Measurements from ENCODE around the gene TRAF3IP1.

The TRAF3IP1 gene

DNA sequence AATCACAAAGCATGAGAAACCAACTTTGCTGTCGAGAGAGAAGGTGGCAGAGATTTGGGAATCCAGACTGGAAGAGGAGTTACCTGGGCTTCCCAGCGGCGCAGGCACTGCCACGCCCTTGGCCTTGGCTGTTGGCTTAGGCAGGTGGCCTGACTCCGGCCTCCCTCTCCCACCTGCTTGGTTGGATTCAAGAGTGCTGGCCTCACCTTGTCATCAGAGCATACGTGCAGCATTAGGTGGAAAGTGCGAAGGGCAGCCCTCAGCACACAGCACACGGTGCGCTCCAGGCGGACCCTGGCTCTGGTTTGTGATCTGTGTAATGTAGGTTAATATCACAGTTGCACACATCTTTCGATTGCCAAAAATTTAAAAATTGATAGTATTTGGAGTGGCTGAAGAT is 87.2 kb downstream of the TRAF3IP1 start:
- Histone ChIP-seq H3K27me3 (ENCODE audit: insufficient read depth, low read length) (no peaks in the 10 kb centered on the region), H3K9me3 (ENCODE audit: insufficient read depth, low read depth, low read length) (no peaks in the 10 kb centered on the region), H3K27ac (ENCODE audit: low read length) (no peak overlapping the region), H3K4me3 (ENCODE audit: low read length) (no peak overlapping the region), H3K9ac (ENCODE audit: low read depth, low read length) (no peak overlapping the region), H3K4me1 (ENCODE audit: insufficient read depth, low read length) (no peaks in the 10 kb centered on the region), H3K36me3 (ENCODE audit: insufficient read depth, low read depth, low read length) (no peaks in the 10 kb centered on the region)

DNA sequence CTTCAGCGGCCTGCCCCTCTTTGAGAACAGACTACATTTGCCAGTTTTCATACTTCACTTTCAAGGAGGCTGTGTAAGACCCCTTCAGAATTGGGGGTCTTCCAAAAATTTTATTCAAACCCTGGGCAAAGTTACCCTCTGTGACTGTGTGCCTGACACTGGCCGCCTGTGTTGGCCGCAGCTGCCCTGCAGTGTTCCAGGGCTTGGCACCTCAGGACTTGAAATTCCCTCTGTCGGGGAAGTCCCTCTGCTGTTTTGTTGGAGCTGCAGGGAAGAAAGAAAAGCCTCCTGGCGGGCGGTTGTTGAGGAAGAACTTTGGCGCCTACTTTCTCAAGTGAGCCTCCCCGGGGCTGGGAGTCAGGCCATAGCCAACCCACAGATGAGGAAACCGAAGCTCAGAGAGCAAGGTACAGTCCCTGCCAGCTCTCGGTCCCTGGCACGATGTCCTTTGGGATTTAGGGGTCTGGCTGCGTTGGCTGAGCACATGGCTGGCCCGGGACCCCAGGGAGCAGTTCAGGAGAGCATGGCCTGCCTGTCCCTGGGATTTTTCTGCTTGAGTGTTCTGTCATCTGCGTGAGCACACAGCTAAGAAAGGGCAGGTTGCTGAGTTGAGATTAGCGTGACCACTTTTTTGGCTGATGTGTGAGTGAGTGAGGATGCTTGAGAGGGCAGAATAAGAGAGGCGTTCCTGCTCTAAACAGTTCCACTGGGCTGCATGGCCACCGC is 88.5 kb downstream of the TRAF3IP1 start:
- H3K27ac ChIP-seq (ENCODE audit: low read length): no peak overlapping the region

DNA sequence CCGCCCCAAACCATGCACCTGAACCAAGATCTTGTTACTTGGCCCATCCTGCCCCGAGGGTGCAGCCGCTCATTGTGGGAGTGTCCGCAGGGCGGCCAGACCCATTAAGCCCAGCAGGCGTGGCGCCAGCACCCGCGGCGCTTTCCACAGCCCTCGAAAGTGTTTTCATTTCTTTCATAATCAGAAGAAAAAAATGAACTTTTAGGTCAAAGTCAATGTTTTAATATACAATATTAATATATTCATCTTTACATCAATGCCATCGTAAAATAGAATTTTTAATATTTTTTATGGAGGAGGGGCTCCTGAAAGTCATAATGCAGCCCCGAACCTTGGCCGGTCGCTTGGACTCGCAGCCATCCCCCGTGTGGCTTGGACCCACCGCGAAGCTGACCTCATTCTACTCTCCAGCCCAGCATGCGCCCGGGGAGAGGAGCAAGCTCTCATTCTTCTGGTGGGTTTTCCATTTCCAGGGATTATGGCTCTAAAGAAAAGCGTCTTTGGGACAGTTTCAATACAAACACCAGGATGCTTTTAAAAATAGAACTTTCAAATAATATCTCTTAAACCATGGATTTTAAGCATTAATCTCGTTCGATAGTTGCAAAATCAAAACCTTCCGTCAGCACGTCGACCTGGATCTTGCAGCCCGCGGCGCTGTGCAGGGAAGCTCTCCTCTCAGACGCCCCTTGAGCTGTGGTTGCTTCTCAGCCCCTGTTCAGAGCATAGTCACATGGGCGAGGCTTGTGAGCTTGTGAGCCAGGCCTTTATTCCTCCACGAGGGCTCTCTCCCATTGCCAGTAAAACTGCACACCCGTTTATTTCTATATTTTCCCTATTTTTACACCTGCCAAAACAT is 89.3 kb downstream of the TRAF3IP1 start:
- H3K4me1 ChIP-seq (ENCODE audit: insufficient read depth, low read length): no peaks in the 10 kb centered on the region
- H3K27me3 ChIP-seq (ENCODE audit: insufficient read depth, low read length): no peaks in the 10 kb centered on the region
- no peak overlapping the region for H3K9ac ChIP-seq (ENCODE audit: low read depth, low read length)
- no peak overlapping the region for H3K27ac ChIP-seq (ENCODE audit: low read length)
- H3K4me3 ChIP-seq (ENCODE audit: low read length): no peak overlapping the region
- no peaks in the 10 kb centered on the region for H3K36me3 ChIP-seq (ENCODE audit: insufficient read depth, low read depth, low read length)
- H3K9me3 ChIP-seq (ENCODE audit: insufficient read depth, low read depth, low read length): no peaks in the 10 kb centered on the region

More for the DNA sequence above, 88.5 kb downstream of the TRAF3IP1 start:
- Histone ChIP-seq H3K27me3 (ENCODE audit: insufficient read depth, low read length) (no peaks in the 10 kb centered on the region), H3K9me3 (ENCODE audit: insufficient read depth, low read depth, low read length) (no peaks in the 10 kb centered on the region), H3K36me3 (ENCODE audit: insufficient read depth, low read depth, low read length) (no peaks in the 10 kb centered on the region), H3K4me1 (ENCODE audit: insufficient read depth, low read length) (no peaks in the 10 kb centered on the region), H3K9ac (ENCODE audit: low read depth, low read length) (no peak overlapping the region), H3K4me3 (ENCODE audit: low read length) (no peak overlapping the region)

GRCh38 chr2:238412067-238412767 is 91.9 kb downstream of the TRAF3IP1 start:
- Histone ChIP-seq H3K9ac (ENCODE audit: low read depth, low read length) (no peak overlapping the region), H3K36me3 (ENCODE audit: insufficient read depth, low read depth, low read length) (no peaks in the 10 kb centered on the region), H3K4me3 (ENCODE audit: low read length) (no peak overlapping the region), H3K9me3 (ENCODE audit: insufficient read depth, low read depth, low read length) (peaks cover 7% of the 10 kb centered on the region; the same call in 1 of the 2 replicates), H3K4me1 (ENCODE audit: insufficient read depth, low read length) (no peaks in the 10 kb centered on the region), H3K27ac (ENCODE audit: low read length) (no peak overlapping the region), H3K27me3 (ENCODE audit: insufficient read depth, low read length) (no peaks in the 10 kb centered on the region)

DNA sequence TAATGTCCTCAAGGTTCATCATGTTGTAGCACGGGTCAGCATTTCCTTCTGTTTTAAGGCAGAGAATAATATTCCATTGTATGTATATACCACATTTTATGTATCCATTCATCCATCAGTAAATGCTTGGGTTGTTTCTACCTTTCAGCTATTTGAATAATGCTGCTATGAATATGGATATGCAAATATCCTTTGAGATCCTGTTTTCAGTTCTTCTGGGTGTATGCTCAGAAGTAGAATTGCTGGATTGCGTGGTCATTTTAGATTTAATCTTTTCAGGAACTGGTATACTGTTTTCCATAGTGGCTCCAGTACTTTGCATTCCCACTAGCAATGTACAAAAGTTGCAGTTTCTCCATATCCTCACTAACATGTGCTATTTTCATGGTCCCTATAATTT is 93.0 kb downstream of the TRAF3IP1 start:
- Histone ChIP-seq H3K27ac (ENCODE audit: low read length) (no peak overlapping the region), H3K27me3 (ENCODE audit: insufficient read depth, low read length) (no peaks in the 10 kb centered on the region), H3K4me3 (ENCODE audit: low read length) (no peak overlapping the region), H3K9ac (ENCODE audit: low read depth, low read length) (no peak overlapping the region), H3K4me1 (ENCODE audit: insufficient read depth, low read length) (no peaks in the 10 kb centered on the region), H3K36me3 (ENCODE audit: insufficient read depth, low read depth, low read length) (no peaks in the 10 kb centered on the region), H3K9me3 (ENCODE audit: insufficient read depth, low read depth, low read length) (peaks cover 7% of the 10 kb centered on the region; the same call in 1 of the 2 replicates)

DNA sequence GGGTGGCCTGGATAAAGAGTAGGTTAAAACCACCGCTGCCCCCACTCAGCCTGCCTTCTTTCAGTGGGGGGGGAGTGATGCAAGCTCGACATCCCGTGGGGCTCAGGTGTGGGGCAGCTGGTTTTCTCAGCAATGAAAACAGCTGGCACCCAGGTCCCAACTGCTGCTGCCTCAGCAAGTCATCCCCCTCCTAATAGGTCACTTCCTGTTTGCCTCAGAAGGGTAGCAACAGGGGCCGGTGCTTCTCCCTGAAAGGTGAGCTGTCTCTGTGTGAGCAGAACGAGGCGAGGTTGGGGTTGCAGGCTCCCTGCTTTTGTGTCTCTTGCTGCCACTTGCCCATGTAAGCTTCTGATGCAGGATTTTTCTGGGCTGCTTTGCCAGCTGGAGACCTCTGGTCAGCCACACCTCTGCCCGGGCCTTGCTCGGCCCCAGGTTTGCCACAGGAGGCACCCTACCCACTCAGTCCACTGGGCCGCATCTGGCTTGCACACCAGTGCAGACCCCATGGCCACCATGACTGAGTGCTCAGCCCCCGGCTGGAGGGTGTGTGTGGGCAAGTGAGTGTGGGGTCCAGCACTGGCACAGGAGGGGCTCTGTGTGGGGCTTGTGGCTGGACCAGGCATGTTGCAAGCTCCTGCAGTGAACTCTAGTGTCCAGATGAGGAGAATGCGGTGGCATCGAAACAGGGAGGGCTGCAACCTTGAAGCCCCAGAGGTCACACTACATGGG is 94.9 kb downstream of the TRAF3IP1 start:
- H3K9me3 ChIP-seq (ENCODE audit: insufficient read depth, low read depth, low read length): peaks cover 7% of the 10 kb centered on the region; the same call in 1 of the 2 replicates
- H3K27me3 ChIP-seq (ENCODE audit: insufficient read depth, low read length): no peaks in the 10 kb centered on the region
- no peak overlapping the region for H3K9ac ChIP-seq (ENCODE audit: low read depth, low read length)
- no peaks in the 10 kb centered on the region for H3K36me3 ChIP-seq (ENCODE audit: insufficient read depth, low read depth, low read length)
- peaks cover under 1% of the 10 kb centered on the region; the same call in 1 of the 2 replicates for H3K4me1 ChIP-seq (ENCODE audit: insufficient read depth, low read length)
- no peak overlapping the region for H3K4me3 ChIP-seq (ENCODE audit: low read length)
- H3K27ac ChIP-seq (ENCODE audit: low read length): no peak overlapping the region

DNA sequence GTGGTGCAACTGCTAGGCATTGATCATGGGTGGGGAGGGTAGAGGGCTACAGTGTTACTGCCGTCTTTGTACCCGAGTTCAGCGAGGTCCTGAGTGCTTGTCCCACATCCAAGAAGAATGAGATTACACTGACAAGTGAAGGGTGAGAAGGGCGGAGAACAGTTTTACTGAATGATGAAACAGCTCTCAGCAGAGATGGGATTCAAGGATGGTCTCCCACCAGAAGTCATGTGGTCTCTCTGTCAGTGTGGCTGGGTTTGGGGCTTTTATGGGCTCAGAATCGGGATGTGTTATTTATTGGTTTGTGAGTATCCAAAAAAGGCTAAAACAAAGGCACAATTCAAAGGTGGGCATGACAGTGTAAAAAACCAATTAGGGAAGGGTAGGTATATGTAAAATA is 95.6 kb downstream of the TRAF3IP1 start:
- Histone ChIP-seq H3K4me3 (ENCODE audit: low read length) (no peak overlapping the region), H3K9ac (ENCODE audit: low read depth, low read length) (no peak overlapping the region), H3K9me3 (ENCODE audit: insufficient read depth, low read depth, low read length) (peaks cover 7% of the 10 kb centered on the region; the same call in 1 of the 2 replicates), H3K27ac (ENCODE audit: low read length) (no peak overlapping the region), H3K27me3 (ENCODE audit: insufficient read depth, low read length) (no peaks in the 10 kb centered on the region), H3K36me3 (ENCODE audit: insufficient read depth, low read depth, low read length) (no peaks in the 10 kb centered on the region), H3K4me1 (ENCODE audit: insufficient read depth, low read length) (peaks cover 8% of the 10 kb centered on the region; the same call in 1 of the 2 replicates)

DNA sequence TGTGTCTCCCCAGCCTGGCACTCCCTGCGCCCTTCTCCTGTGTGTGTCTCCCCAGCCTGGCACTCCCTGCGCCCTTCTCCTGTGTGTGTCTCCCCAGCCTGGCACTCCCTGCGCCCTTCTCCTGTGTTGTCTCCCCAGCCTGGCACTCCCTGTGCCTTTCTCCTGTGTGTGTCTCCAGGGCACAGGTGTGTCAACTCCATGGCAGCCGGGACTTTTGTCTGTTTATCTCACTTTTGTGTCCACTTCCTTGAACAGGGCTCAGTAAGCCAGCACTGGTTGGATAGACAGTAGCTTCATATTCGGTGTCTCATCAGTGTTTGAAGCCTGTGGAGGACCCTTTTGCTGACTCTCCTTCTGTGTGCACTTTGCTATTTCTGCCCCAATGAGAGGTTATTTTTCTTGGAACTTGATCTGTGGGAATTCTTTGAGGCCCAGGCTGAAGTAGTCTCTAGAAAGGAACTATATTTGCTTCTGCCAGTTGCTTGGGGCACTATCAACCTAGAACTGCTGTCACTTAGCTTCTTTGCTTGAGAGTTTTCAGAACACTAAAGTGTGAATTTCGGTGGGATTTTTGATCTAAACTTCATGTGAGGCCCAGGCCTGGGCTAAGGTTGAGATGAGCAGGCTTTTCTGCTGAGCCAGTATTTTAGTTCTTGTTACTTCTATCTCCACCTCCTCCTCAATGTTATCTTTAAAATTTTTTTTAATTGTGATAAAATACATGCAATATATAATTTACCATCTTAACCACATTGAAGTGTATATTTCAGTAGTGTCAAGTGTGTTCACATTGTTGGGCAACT is 98.1 kb downstream of the TRAF3IP1 start:
- peaks cover 18% of the 10 kb centered on the region; the same call in 1 of the 2 replicates for H3K4me1 ChIP-seq (ENCODE audit: insufficient read depth, low read length)
- H3K27ac ChIP-seq (ENCODE audit: low read length): no peak overlapping the region
- H3K4me3 ChIP-seq (ENCODE audit: low read length): no peak overlapping the region

GRCh38 chr2:238418999-238419546 is 98.8 kb downstream of the TRAF3IP1 start:
- H3K27me3 ChIP-seq (ENCODE audit: insufficient read depth, low read length): no peaks in the 10 kb centered on the region
- no peak overlapping the region for H3K27ac ChIP-seq (ENCODE audit: low read length)
- no peak overlapping the region for H3K4me3 ChIP-seq (ENCODE audit: low read length)
- H3K9me3 ChIP-seq (ENCODE audit: insufficient read depth, low read depth, low read length): peaks cover 7% of the 10 kb centered on the region; the same call in 1 of the 2 replicates
- no peaks in the 10 kb centered on the region for H3K36me3 ChIP-seq (ENCODE audit: insufficient read depth, low read depth, low read length)
- no peak overlapping the region for H3K9ac ChIP-seq (ENCODE audit: low read depth, low read length)
- H3K4me1 ChIP-seq (ENCODE audit: insufficient read depth, low read length): peaks cover 18% of the 10 kb centered on the region; the same call in 1 of the 2 replicates

More for the DNA sequence above, 98.1 kb downstream of the TRAF3IP1 start:
- no peaks in the 10 kb centered on the region for H3K36me3 ChIP-seq (ENCODE audit: insufficient read depth, low read depth, low read length)
- no peak overlapping the region for H3K9ac ChIP-seq (ENCODE audit: low read depth, low read length)
- no peaks in the 10 kb centered on the region for H3K27me3 ChIP-seq (ENCODE audit: insufficient read depth, low read length)
- H3K9me3 ChIP-seq (ENCODE audit: insufficient read depth, low read depth, low read length): peaks cover 7% of the 10 kb centered on the region; the same call in 1 of the 2 replicates

GRCh38 chr2:238420442-238420841 is 100.1 kb downstream of the TRAF3IP1 start:
- Histone ChIP-seq H3K4me3 (ENCODE audit: low read length) (no peak overlapping the region), H3K27me3 (ENCODE audit: insufficient read depth, low read length) (no peaks in the 10 kb centered on the region), H3K4me1 (ENCODE audit: insufficient read depth, low read length) (peaks cover 18% of the 10 kb centered on the region; the same call in 1 of the 2 replicates), H3K9ac (ENCODE audit: low read depth, low read length) (peak overlapping the region; percentile 19; the same call in 1 of the 2 replicates), H3K9me3 (ENCODE audit: insufficient read depth, low read depth, low read length) (peaks cover 7% of the 10 kb centered on the region; the same call in 1 of the 2 replicates), H3K27ac (ENCODE audit: low read length) (no peak overlapping the region), H3K36me3 (ENCODE audit: insufficient read depth, low read depth, low read length) (no peaks in the 10 kb centered on the region)
